ENCODE measurements around the gene JAK3. TPM values are rescaled to one million over a fixed set of nuclear protein-coding genes. Genes with fewer than 3 reads are reported as not detected.

The JAK3 gene
- total RNA-seq, 1 experiment from 2014 or later, result 3.3 TPM

DNA sequence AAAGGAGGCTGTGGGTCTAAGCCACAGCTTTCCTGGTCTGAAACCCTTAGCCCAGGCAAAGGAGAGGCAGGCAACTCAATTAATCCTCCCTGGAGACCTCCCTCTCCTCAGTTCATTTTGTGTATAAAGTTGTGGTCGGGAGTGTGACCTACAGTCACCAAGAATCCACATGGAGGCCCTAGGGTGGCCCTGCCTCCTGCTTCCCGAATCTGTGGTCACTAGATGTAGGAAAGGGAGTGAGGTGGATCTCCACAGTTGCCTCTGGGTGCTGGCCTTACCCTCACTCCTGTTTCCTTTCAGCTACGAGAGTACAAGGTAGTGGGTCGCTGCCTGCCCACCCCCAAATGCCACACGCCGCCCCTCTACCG lies 13.2 kb upstream of the JAK3 start:
- H3K27me3 ChIP-seq (ENCODE audit: insufficient read depth, low read length), result no peaks in the 10 kb centered on the region
- H3K4me3 Mint-ChIP-seq, result peak overlapping the region; percentile 99 to 100
- H2BK15ac ChIP-seq (ENCODE audit: low read depth, low read length), result no peak overlapping the region
- H4K8ac ChIP-seq (replicated peaks; ENCODE audit: insufficient read length, low read depth, low read length), result no peak overlapping the region
- H3K56ac ChIP-seq (ENCODE audit: insufficient read length, low read depth, low read length), result no peak overlapping the region
- no peak overlapping the region for H3K18ac ChIP-seq (ENCODE audit: insufficient read length, low read depth, low read length)
- no CpG with 5 or more reads among the region's 7 CpGs for WGBS (ENCODE audit: extremely low coverage, insufficient read length, low lambda C conversion rate)
- peak overlapping the region; percentile 99 for H3K9ac ChIP-seq (ENCODE audit: extremely low read depth, insufficient read length, low read length)
- peaks cover 4% of the 10 kb centered on the region for H3K23me2 ChIP-seq (ENCODE audit: insufficient read length, low read depth, low read length, poor library complexity, severe bottlenecking)
- peaks cover 7% of the 10 kb centered on the region for H3K79me1 ChIP-seq (ENCODE audit: insufficient read depth, low read depth, low read length, poor library complexity, severe bottlenecking)
- no peaks in the 10 kb centered on the region for H3K9me3 ChIP-seq (ENCODE audit: control insufficient read depth, low read depth, low read length)
- H3K27ac ChIP-seq (ENCODE audit: insufficient read length, low read depth, low read length), result peak overlapping the region; percentile 37
- no peak overlapping the region for H3K23ac ChIP-seq (ENCODE audit: insufficient read length, low read depth, low read length)
- H2BK20ac ChIP-seq (ENCODE audit: low read depth, low read length, poor library complexity, severe bottlenecking), result no peak overlapping the region
- peak overlapping the region; percentile 100 for H3K4me2 ChIP-seq (ENCODE audit: insufficient read depth, insufficient read length, low read length)
- no peak overlapping the region for H3K4ac ChIP-seq (ENCODE audit: low read depth, low read length)
- DNase-seq, result no peak
- TF ChIP-seq, protein P1, sequence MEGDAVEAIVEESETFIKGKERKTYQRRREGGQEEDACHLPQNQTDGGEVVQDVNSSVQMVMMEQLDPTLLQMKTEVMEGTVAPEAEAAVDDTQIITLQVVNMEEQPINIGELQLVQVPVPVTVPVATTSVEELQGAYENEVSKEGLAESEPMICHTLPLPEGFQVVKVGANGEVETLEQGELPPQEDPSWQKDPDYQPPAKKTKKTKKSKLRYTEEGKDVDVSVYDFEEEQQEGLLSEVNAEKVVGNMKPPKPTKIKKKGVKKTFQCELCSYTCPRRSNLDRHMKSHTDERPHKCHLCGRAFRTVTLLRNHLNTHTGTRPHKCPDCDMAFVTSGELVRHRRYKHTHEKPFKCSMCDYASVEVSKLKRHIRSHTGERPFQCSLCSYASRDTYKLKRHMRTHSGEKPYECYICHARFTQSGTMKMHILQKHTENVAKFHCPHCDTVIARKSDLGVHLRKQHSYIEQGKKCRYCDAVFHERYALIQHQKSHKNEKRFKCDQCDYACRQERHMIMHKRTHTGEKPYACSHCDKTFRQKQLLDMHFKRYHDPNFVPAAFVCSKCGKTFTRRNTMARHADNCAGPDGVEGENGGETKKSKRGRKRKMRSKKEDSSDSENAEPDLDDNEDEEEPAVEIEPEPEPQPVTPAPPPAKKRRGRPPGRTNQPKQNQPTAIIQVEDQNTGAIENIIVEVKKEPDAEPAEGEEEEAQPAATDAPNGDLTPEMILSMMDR (conservative IDR thresholded peaks at IDR 0.05), result no peak
- H3T11ph ChIP-seq (ENCODE audit: low read length), result no peak overlapping the region
- peak overlapping the region; percentile 96 to 99 (median 97); a peak in 6 of 7 replicates for H3K27ac Mint-ChIP-seq
- H2BK120ac ChIP-seq (ENCODE audit: low read depth, low read length, poor library complexity, severe bottlenecking), result no peak overlapping the region
- no peak overlapping the region for H2AK5ac ChIP-seq (ENCODE audit: insufficient read length, low read length)
- no peak overlapping the region for H4K5ac ChIP-seq (ENCODE audit: insufficient read length, low read depth, low read length)
- H4K20me1 ChIP-seq (ENCODE audit: control insufficient read depth, insufficient read depth, insufficient read length), result no peaks in the 10 kb centered on the region
- no peaks in the 10 kb centered on the region; the same call in 1 of the 2 replicates for H3K27me3 Mint-ChIP-seq (ENCODE audit: low read depth)
- no peaks in the 10 kb centered on the region for H3K4me1 ChIP-seq (ENCODE audit: insufficient read depth, low read length)
- H3K14ac ChIP-seq (ENCODE audit: insufficient read depth, low read length), result 0 out of 2 replicates have a peak overlapping the region, but pooled peaks have one; percentile 4
- no peak overlapping the region for H2BK12ac ChIP-seq (ENCODE audit: insufficient read length, low read depth, low read length)
- H2BK5ac ChIP-seq (ENCODE audit: insufficient read length, low read length), result no peak overlapping the region
- no peak overlapping the region for H4K91ac ChIP-seq (ENCODE audit: insufficient read length, low read depth, low read length)
- H2AFZ ChIP-seq (ENCODE audit: low read length), result no peak overlapping the region
- peaks cover 40 to 64% (median 51%) of the 10 kb centered on the region in 3 experiments for H3K36me3 Mint-ChIP-seq (ENCODE audit: insufficient read depth in 1 of 3, low read depth in 3 of 3)
- H3K9me3 Mint-ChIP-seq, result peaks cover 0 to 2% of the 10 kb centered on the region in 2 experiments; a peak in 2 of 5 replicates
- H3K4me1 Mint-ChIP-seq, result peaks cover 13 to 30% of the 10 kb centered on the region in 2 experiments
- H3K79me2 ChIP-seq (ENCODE audit: insufficient read depth, low read length), result peaks cover 16% of the 10 kb centered on the region; the same call in 1 of the 2 replicates
